ENCODE measurements around the gene LINC01488. TPM values are rescaled to one million over a fixed set of nuclear protein-coding genes. Genes with fewer than 3 reads are reported as not detected.

LINC01488 gene
- total and polyA plus RNA-seq, 2 experiments from 2014 or later = not detected

DNA sequence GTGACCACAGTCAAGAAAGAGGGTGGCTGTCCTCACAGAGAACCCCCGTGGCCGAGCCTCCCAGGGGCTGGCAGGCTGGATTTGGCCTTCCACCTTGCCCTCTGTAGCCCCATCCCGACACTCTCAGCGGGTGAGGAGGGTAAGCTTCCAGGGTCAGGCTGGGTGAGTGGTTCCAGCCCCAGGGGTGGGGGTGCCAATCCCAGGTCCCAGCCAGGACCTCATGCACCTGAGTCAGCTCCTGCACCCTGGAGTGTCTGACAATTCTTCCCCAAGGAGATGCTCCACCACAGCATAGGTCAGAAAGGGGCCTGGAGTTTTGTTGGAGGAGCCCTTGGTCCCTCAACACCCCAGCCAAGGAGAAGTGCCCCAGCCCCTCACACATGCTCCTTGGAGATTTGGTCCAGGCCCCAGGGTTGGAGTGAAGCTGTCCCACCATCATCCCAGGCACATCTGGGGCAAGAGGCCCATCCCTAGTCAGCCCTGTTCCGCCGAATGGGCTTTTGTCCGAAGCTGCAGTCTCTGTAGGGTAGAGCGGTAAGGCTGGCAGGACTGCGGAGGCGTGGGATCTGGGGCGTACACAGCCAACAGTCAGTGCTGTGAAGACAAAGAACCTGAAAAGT lies 8.4 kb downstream of the LINC01488 start:
- Mint-ChIP-seq H3K9me3 (no peaks in the 10 kb centered on the region; the same call in 2 of the 3 replicates), H3K27me3 (ENCODE audit: insufficient read depth, low read depth, poor library complexity) (peaks cover 9% of the 10 kb centered on the region), H3K4me1 (peaks cover 5% of the 10 kb centered on the region; the same call in 1 of the 3 replicates), H3K4me3 (no peak overlapping the region), H3K27ac (no peak overlapping the region), H3K36me3 (ENCODE audit: low read depth) (no peaks in the 10 kb centered on the region)
- no peaks in the 10 kb centered on the region for H3K79me2 ChIP-seq (replicated peaks; ENCODE audit: insufficient read depth)
- H3K27ac ChIP-seq (ENCODE audit: low read depth) = no peak overlapping the region
- ATAC-seq (no peak), DNase-seq (ENCODE audit: low spot score) (no peak)
- H2AFZ ChIP-seq = no peak overlapping the region
- no peaks in the 10 kb centered on the region for H4K20me1 ChIP-seq (replicated peaks; ENCODE audit: insufficient read depth)
- H3K4me3 ChIP-seq = no peak overlapping the region
- no peaks in the 10 kb centered on the region for H3K27me3 ChIP-seq (ENCODE audit: insufficient read depth)
- H3K9me2 ChIP-seq (ENCODE audit: insufficient read depth) = no peaks in the 10 kb centered on the region
- H3K4me1 ChIP-seq (ENCODE audit: insufficient read depth) = no peaks in the 10 kb centered on the region
- no peaks in the 10 kb centered on the region for H3F3A ChIP-seq (replicated peaks; ENCODE audit: low read depth)
- H3K4me2 ChIP-seq = no peak overlapping the region
- no peaks in the 10 kb centered on the region for H3K36me3 ChIP-seq (ENCODE audit: insufficient read depth)
- TF ChIP-seq JUNB (IDR thresholded peaks at IDR 0.05; ENCODE audit: unreplicated experiment) (no peak), CREB1 (CRISPR knock-in tag; IDR thresholded peaks at IDR 0.05; ENCODE audit: low read depth) (no peak), NANOG (IDR thresholded peaks at IDR 0.05; ENCODE audit: borderline replicate concordance) (no peak), ZNF114 (CRISPR knock-in tag; IDR thresholded peaks at IDR 0.05) (no peak), STAT1 (IDR thresholded peaks at IDR 0.05; ENCODE audit: unreplicated experiment) (no peak), EZH2 (IDR thresholded peaks at IDR 0.05; ENCODE audit: low read depth, unreplicated experiment) (no peak), POLR2AphosphoS5 (IDR thresholded peaks at IDR 0.05; ENCODE audit: low read depth) (no peak), ZNF331 (CRISPR knock-in tag; IDR thresholded peaks at IDR 0.05; ENCODE audit: low read depth) (no peak), EZH2phosphoT487 (IDR thresholded peaks at IDR 0.05; ENCODE audit: unreplicated experiment) (no peak)
- TF ChIP-seq, protein P1, sequence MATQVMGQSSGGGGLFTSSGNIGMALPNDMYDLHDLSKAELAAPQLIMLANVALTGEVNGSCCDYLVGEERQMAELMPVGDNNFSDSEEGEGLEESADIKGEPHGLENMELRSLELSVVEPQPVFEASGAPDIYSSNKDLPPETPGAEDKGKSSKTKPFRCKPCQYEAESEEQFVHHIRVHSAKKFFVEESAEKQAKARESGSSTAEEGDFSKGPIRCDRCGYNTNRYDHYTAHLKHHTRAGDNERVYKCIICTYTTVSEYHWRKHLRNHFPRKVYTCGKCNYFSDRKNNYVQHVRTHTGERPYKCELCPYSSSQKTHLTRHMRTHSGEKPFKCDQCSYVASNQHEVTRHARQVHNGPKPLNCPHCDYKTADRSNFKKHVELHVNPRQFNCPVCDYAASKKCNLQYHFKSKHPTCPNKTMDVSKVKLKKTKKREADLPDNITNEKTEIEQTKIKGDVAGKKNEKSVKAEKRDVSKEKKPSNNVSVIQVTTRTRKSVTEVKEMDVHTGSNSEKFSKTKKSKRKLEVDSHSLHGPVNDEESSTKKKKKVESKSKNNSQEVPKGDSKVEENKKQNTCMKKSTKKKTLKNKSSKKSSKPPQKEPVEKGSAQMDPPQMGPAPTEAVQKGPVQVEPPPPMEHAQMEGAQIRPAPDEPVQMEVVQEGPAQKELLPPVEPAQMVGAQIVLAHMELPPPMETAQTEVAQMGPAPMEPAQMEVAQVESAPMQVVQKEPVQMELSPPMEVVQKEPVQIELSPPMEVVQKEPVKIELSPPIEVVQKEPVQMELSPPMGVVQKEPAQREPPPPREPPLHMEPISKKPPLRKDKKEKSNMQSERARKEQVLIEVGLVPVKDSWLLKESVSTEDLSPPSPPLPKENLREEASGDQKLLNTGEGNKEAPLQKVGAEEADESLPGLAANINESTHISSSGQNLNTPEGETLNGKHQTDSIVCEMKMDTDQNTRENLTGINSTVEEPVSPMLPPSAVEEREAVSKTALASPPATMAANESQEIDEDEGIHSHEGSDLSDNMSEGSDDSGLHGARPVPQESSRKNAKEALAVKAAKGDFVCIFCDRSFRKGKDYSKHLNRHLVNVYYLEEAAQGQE (IDR thresholded peaks at IDR 0.05; ENCODE audit: unreplicated experiment) = no peak
- TF ChIP-seq, protein P2, sequence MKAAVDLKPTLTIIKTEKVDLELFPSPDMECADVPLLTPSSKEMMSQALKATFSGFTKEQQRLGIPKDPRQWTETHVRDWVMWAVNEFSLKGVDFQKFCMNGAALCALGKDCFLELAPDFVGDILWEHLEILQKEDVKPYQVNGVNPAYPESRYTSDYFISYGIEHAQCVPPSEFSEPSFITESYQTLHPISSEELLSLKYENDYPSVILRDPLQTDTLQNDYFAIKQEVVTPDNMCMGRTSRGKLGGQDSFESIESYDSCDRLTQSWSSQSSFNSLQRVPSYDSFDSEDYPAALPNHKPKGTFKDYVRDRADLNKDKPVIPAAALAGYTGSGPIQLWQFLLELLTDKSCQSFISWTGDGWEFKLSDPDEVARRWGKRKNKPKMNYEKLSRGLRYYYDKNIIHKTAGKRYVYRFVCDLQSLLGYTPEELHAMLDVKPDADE (IDR thresholded peaks at IDR 0.05) = no peak
- TF ChIP-seq, protein P3, sequence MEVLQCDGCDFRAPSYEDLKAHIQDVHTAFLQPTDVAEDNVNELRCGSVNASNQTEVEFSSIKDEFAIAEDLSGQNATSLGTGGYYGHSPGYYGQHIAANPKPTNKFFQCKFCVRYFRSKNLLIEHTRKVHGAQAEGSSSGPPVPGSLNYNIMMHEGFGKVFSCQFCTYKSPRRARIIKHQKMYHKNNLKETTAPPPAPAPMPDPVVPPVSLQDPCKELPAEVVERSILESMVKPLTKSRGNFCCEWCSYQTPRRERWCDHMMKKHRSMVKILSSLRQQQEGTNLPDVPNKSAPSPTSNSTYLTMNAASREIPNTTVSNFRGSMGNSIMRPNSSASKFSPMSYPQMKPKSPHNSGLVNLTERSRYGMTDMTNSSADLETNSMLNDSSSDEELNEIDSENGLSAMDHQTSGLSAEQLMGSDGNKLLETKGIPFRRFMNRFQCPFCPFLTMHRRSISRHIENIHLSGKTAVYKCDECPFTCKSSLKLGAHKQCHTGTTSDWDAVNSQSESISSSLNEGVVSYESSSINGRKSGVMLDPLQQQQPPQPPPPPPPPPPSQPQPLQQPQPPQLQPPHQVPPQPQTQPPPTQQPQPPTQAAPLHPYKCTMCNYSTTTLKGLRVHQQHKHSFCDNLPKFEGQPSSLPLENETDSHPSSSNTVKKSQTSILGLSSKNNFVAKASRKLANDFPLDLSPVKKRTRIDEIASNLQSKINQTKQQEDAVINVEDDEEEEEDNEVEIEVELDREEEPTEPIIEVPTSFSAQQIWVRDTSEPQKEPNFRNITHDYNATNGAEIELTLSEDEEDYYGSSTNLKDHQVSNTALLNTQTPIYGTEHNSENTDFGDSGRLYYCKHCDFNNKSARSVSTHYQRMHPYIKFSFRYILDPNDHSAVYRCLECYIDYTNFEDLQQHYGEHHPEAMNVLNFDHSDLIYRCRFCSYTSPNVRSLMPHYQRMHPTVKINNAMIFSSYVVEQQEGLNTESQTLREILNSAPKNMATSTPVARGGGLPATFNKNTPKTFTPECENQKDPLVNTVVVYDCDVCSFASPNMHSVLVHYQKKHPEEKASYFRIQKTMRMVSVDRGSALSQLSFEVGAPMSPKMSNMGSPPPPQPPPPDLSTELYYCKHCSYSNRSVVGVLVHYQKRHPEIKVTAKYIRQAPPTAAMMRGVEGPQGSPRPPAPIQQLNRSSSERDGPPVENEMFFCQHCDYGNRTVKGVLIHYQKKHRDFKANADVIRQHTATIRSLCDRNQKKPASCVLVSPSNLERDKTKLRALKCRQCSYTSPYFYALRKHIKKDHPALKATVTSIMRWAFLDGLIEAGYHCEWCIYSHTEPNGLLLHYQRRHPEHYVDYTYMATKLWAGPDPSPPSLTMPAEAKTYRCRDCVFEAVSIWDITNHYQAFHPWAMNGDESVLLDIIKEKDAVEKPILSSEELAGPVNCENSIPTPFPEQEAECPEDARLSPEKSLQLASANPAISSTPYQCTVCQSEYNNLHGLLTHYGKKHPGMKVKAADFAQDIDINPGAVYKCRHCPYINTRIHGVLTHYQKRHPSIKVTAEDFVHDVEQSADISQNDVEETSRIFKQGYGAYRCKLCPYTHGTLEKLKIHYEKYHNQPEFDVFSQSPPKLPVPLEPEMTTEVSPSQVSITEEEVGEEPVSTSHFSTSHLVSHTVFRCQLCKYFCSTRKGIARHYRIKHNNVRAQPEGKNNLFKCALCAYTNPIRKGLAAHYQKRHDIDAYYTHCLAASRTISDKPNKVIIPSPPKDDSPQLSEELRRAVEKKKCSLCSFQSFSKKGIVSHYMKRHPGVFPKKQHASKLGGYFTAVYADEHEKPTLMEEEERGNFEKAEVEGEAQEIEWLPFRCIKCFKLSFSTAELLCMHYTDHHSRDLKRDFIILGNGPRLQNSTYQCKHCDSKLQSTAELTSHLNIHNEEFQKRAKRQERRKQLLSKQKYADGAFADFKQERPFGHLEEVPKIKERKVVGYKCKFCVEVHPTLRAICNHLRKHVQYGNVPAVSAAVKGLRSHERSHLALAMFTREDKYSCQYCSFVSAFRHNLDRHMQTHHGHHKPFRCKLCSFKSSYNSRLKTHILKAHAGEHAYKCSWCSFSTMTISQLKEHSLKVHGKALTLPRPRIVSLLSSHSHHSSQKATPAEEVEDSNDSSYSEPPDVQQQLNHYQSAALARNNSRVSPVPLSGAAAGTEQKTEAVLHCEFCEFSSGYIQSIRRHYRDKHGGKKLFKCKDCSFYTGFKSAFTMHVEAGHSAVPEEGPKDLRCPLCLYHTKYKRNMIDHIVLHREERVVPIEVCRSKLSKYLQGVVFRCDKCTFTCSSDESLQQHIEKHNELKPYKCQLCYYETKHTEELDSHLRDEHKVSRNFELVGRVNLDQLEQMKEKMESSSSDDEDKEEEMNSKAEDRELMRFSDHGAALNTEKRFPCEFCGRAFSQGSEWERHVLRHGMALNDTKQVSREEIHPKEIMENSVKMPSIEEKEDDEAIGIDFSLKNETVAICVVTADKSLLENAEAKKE (CRISPR knock-in tag; IDR thresholded peaks at IDR 0.05) = no peak
- TF ChIP-seq, protein P4, sequence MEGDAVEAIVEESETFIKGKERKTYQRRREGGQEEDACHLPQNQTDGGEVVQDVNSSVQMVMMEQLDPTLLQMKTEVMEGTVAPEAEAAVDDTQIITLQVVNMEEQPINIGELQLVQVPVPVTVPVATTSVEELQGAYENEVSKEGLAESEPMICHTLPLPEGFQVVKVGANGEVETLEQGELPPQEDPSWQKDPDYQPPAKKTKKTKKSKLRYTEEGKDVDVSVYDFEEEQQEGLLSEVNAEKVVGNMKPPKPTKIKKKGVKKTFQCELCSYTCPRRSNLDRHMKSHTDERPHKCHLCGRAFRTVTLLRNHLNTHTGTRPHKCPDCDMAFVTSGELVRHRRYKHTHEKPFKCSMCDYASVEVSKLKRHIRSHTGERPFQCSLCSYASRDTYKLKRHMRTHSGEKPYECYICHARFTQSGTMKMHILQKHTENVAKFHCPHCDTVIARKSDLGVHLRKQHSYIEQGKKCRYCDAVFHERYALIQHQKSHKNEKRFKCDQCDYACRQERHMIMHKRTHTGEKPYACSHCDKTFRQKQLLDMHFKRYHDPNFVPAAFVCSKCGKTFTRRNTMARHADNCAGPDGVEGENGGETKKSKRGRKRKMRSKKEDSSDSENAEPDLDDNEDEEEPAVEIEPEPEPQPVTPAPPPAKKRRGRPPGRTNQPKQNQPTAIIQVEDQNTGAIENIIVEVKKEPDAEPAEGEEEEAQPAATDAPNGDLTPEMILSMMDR (conservative IDR thresholded peaks at IDR 0.05; ENCODE audit: low read depth in 2 of 2) = no peak
